Hematopoietic multipotent progenitor cell treated with erythropoietin and hydrocortisone succinate and interleukin-3 and kit ligand, for 15 days (in vitro differentiated cells): ENCODE data around the gene CHODL.

ENCODE experiments used
- DNase-seq: peaks from one replicate; pipeline ENCODE4 v3.0.0-alpha.2; 2015; ENCODE audit warnings: low spot score

Gene CHODL, protein sequence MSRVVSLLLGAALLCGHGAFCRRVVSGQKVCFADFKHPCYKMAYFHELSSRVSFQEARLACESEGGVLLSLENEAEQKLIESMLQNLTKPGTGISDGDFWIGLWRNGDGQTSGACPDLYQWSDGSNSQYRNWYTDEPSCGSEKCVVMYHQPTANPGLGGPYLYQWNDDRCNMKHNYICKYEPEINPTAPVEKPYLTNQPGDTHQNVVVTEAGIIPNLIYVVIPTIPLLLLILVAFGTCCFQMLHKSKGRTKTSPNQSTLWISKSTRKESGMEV

DNA sequence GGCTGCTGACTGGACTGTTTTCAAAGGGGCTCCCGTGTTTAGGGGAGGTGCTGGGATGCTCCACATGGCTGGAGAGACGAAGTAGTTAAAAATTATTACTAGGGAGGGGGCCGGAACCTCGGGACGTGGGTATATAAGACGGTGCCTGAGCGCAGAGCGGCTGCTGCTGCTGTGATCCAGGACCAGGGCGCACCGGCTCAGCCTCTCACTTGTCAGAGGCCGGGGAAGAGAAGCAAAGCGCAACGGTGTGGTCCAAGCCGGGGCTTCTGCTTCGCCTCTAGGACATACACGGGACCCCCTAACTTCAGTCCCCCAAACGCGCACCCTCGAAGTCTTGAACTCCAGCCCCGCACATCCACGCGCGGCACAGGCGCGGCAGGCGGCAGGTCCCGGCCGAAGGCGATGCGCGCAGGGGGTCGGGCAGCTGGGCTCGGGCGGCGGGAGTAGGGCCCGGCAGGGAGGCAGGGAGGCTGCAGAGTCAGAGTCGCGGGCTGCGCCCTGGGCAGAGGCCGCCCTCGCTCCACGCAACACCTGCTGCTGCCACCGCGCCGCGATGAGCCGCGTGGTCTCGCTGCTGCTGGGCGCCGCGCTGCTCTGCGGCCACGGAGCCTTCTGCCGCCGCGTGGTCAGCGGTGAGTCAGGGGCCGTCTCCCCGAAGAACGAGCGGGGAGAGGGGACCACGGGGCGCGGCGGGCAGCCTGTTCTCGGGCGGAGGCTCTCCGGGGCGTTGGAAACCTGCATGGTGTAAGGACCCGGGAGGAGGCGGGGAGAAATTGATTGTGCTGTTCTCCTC is at the start of gene CHODL:
Gene CHODL, plus strand, starts transcription at position 163 of the 793 bp plus-strand sequence. Its CDS starts 391 bp downstream, at position 554.
- DNase-seq, result no peak

DNA sequence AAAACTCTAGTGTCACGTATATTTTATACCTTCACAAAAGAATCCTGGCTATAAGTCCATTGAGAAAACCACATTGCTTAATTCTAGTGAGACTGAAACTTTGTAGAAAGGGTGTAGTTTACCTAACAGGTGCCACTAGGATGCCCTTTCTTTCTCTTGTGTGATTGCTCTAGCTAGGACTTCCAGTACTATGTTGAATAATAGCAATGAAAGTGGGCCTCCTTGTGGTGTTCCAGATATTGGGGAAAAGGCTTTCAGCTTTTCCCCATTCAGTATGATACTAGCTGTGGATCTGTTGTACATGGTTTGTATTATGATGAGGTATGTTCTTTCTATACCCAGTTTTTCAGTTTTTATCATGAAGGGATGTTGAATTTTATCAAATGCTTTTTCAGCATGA is 39.7 kb upstream of the CHODL start:
- no peak for DNase-seq

GRCh38 chr21:18218331-18218730 is 26.3 kb upstream of the CHODL start:
- no peak for DNase-seq

- no peak for DNase-seq
Measured at GRCh38 chr21:18220498-18220897, 24.1 kb upstream of the CHODL start.

GRCh38 chr21:18222346-18222745 is 22.3 kb upstream of the CHODL start:
- no peak for DNase-seq

GRCh38 chr21:18228060-18228739 is 16.4 kb upstream of the CHODL start:
- no peak for DNase-seq

DNA sequence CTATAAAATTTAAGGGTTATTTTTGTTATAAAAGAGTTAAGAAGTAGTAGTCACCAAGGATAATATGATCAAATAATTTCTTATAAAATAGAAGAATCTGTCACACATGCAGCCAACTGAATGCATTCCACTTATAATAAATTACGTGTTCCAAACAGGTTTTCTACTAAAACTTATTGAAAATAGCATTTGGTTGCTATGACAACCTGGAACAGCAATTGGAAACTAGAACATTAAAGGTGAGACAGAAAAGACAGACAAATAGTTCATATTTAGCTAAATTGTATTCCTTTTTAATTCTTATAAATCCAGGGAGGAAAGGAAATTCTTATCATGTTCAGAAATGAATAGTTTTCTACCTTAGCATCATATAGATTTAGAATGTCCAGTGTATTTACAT is 9.1 kb upstream of the CHODL start:
- DNase-seq, result no peak

- DNase-seq, result no peak
Measured at GRCh38 chr21:18245464-18245967, 883 bp downstream of the CHODL start.

DNA sequence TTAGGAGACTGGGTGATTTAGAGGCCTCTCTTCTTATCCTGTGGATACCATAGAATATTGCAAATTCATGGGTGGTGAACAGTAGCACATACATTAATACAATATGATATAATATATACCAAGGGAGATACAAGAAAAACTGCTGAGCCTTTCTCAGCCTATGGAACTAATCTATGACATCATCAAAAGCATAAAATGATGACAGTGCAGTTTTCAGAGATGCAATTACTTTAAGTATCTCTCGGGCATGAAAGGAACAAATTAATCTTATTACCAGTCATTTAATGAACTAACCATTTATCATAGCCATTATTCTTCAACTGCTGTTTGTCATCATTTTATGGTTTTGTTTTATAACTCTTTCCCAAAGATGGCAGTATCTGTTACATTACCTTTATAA is 3.5 kb downstream of the CHODL start:
- no peak for DNase-seq

DNA sequence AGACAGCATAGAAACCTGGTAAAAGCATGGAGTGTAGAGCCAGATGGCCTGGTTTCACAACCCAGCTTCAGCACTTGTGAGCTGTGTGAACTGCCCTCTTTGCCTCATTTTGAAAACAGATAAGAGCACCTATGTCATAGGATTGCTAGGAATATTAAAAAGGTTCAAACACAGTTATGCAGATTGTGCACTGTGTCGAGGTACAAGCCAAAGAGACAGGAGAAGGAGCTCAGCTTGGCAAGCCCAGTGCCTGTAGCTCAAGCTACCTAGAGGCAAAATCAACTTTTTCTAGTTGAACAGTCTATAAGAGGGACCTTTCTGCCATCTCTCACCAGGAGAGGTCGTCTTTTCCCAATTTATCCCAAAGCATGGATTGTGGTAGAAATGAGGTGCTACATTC is 5.0 kb downstream of the CHODL start:
- DNase-seq, result no peak

DNA sequence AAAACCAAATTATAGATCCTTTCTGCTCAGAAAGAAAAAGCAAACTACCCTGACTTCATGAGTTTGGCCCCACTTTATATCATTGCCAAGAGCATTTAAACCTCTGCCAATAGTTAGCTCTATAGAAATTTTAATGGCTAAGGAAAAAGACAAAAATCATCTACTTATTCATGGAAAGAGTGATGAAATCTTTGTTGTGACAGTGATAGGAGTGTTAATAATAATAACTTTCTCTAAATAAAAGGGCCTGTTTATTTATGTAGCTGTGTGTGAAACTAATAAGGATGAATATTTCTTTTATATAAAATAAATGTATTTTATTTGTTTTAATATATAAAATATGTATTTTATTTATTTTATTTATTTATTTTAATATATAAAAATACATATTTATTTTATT is 6.4 kb downstream of the CHODL start:
- no peak for DNase-seq

DNA sequence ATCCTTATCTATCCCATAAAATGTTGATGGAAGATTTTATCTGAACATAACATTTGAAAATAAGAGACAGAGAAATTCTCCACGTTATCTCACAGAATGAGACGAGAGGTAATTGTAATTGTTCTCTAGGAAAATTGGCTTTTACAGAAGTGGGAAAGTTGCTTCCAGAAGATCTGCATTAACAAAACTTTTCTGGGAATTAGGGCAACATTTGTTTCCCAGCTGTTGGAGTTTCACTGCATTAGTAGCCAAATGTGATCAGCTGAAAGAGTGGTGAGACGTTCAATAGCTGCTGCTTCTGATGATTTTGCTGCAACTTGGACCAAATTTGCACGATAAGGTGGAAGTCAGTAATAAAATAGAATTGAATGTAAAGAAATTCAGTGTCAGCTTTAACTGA is 7.6 kb downstream of the CHODL start:
- no peak for DNase-seq

- no peak for DNase-seq
Measured at GRCh38 chr21:18252680-18253079, 8.0 kb downstream of the CHODL start.

DNA sequence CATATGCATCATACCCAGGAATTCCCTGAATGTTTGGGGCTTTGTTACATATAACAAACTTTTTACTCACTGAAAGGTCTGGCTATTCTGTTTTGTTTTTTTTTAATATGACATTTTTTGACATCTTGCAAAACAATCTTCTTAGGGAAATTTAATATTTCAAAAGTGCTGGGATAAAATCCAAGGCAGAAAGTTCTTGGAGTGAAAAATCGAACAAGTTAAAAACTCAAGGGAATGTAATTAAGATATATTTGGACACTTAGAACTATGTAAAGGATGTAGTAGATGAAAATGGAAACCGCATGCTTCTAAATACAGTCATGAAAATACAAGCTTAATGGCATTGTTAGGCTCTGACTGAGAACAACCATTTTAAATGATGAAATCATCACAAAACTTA is 8.6 kb downstream of the CHODL start:
- DNase-seq, result no peak

- no peak for DNase-seq
Measured at GRCh38 chr21:18253799-18254198, 9.2 kb downstream of the CHODL start.

- DNase-seq, result no peak
Measured at GRCh38 chr21:18265944-18266343, 21.3 kb downstream of the CHODL start.

GRCh38 chr21:18267496-18267895 is 22.9 kb downstream of the CHODL start:
- DNase-seq, result no peak

GRCh38 chr21:18268906-18269305 is 24.3 kb downstream of the CHODL start:
- DNase-seq, result no peak

DNA sequence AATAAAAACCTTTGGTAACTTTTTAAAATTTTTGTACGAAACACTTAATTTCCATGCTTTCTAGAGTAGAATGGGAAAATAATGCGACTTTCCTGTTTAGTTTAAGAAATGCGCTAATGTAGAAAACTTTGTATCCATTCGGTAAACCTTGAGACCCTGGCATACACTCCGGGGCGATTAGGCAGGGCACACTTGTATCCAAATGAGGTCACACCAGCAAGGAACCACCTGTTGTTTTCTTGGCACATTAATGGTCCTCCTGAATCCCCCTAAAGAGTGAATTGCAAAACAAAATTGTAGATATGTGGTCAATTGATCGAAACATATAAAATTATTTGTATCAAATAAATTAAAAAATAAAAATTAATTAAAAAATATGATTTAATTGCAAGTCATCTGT is 25.2 kb downstream of the CHODL start:
- DNase-seq, result no peak

GRCh38 chr21:18273400-18273799 is 28.8 kb downstream of the CHODL start:
- DNase-seq, result no peak

GRCh38 chr21:18274370-18274769 is 29.7 kb downstream of the CHODL start:
- DNase-seq, result no peak

- no peak for DNase-seq
Measured at GRCh38 chr21:18275781-18276180, 31.1 kb downstream of the CHODL start.

DNA sequence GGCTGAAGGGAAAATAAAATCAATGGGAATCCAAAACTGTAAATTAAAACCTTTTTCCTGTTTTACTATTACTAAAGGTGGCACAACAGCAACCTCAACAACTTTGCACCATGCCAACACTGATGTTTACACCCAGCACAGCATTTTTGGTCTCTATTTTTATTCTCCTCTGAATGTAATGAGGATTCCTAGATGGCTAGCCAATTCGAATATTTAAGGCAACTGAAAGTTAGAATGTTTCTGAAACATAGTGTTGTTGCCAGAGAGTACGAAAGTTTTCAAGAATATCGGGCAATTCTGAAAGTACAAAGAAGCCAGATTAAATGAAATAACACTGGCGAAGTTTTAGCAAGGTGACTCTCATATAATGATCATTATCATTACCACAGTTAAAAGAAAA is 40.7 kb downstream of the CHODL start:
- no peak for DNase-seq
